IPS-18a (cell line): ENCODE results near the gene DNMT3B.

Source experiments
- H3K27ac ChIP-seq: one replicate; pipeline ENCODE4 v1.5.1; 2013; ENCODE audit warnings: low read length
- H3K27me3 ChIP-seq: one replicate; pipeline ENCODE4 v1.6.1; 2013; ENCODE audit warnings: mild to moderate bottlenecking, low read length; ENCODE audit not compliant: control insufficient read depth, insufficient read depth
- H3K36me3 ChIP-seq: one replicate; pipeline ENCODE4 v1.6.1; 2013; ENCODE audit warnings: low read depth, low read length; ENCODE audit not compliant: control insufficient read depth
- H3K4me1 ChIP-seq: one replicate; pipeline ENCODE4 v1.6.1; 2013; ENCODE audit warnings: low read depth, low read length; ENCODE audit not compliant: control insufficient read depth
- H3K4me3 ChIP-seq: one replicate; pipeline ENCODE4 v1.5.1; 2013; ENCODE audit warnings: low read length
- H3K9ac ChIP-seq: one replicate; pipeline ENCODE4 v1.6.1; 2013; ENCODE audit warnings: mild to moderate bottlenecking, low read length, moderate library complexity
- H3K9me3 ChIP-seq: one replicate; pipeline ENCODE4 v1.6.1; 2013; ENCODE audit warnings: low read depth, low read length; ENCODE audit not compliant: control insufficient read depth

The DNMT3B gene

DNA sequence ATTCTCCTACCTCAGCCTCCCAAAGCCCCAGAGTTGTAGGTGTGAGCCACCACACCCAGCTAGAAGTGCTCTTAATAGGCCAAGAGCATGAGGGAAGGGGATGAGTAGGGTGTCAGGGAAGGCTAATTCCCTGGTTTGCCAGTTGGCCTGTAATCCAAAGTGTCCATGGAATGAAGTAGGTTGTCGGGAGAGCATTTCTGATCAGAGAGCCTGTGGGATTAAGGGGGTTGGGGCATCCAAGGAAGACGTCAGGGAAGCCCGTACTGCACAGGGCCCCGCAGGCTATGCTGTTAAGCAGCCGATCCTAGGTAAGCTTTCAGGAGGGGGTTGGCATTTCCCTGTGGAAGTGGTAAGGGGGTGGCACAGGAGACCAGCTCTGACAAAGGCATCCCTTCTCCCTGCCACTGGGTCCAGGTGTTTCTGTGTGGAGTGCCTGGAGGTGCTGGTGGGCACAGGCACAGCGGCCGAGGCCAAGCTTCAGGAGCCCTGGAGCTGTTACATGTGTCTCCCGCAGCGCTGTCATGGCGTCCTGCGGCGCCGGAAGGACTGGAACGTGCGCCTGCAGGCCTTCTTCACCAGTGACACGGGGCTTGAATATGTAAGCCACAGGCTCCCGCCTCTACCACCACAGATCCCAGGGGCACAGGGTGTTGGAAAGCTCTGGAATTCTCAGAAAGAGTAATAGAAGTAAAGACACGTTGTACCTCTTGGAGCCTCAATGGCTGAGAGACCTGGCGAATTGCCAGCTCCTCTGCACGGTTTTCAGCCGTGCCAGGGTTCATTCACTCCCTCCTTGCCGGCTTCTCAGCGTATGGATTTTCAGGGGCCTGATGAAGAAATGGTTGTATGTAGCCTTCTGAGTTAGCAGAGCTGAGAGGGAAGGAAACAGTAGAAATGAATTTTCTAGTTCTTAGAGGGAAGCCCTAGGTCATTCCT is 36.1 kb downstream of the DNMT3B start:
- Histone ChIP-seq H3K36me3 (peaks cover 100% of the 10 kb centered on the region), H3K27ac (no peak overlapping the region)

DNA sequence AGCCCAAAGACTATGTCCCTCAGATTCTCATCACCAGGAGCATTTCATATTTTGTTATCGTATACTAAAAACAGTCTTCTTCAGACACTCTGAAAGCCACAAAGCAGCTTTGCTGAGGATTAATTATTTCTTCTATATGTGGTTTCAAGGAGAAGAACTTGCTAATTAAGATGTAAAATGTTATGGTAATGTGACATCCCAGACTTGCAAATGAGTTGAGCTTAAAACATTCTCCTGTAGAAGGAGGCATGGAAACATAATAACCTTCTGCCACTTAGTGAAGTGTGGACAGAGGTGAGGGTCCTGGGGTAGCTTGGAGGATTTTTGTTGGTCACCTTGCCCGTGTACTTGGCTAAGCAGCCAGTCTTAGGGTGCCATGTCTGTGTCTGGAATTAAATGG is 40.9 kb downstream of the DNMT3B start:
- Histone ChIP-seq H3K27me3 (no peaks in the 10 kb centered on the region), H3K4me3 (no peak overlapping the region), H3K4me1 (peaks cover 43% of the 10 kb centered on the region), H3K36me3 (peaks cover 100% of the 10 kb centered on the region), H3K9ac (no peak overlapping the region), H3K9me3 (no peaks in the 10 kb centered on the region), H3K27ac (no peak overlapping the region)

More for the DNA sequence above, 36.1 kb downstream of the DNMT3B start:
- H3K4me3 ChIP-seq: no peak overlapping the region
- H3K27me3 ChIP-seq: no peaks in the 10 kb centered on the region
- H3K4me1 ChIP-seq: peaks cover 3% of the 10 kb centered on the region
- no peaks in the 10 kb centered on the region for H3K9me3 ChIP-seq
- H3K9ac ChIP-seq: no peak overlapping the region

DNA sequence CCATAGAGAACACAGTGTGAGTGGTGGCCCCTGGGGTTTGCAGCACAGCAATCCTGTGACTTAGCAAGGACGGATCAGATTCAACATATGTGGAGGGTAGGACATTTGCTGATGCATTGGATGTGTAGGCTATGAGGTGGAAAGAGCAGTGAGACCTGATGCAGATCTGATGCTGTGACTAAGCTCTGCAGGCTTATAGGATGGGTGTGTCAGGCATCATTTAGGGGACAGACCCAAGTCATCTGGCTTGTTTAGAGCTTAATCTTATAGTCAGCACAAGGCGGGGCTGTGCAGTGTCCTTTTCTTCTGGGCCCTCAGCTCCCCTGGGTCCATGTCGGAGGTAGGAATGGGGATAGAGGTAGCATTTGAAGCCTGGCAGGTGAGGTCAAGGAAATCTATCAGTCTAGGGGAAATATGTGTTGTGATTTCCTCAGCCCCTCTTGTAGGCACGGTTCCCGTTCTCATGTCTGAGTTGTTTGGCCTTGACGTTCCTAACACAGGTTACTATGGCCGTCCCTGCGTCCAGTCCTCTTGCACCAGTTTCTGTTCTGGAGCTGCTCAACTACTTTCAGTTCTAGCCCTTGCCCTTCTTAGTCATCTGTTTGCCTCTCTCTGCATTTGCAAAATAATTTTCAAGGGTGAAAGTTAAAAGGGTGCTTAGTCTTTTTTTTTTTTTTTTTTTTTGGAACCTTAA is 42.0 kb downstream of the DNMT3B start:
- Histone ChIP-seq H3K4me3 (no peak overlapping the region), H3K9me3 (no peaks in the 10 kb centered on the region), H3K9ac (no peak overlapping the region), H3K27ac (no peak overlapping the region), H3K27me3 (no peaks in the 10 kb centered on the region), H3K36me3 (peaks cover 100% of the 10 kb centered on the region), H3K4me1 (peaks cover 44% of the 10 kb centered on the region)

DNA sequence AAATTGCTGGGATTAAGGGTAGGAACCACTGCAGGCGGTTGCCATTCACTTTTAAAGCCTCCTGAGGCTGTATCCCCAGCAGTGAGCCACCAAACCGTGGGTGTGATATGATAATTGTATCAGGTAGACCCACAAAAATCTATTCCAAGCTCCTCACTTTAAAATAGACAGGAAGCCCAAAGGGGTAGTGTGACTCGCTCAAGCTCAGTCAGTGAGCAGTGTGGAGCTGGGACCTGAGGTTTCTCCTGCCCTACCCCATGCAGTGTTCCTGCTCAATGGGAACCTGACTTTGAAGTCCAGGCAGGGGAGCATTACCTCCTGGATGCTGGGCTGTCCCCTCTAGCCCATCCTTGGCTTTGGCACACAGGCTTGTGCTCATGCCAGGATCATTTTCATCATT is 42.6 kb downstream of the DNMT3B start:
- Histone ChIP-seq H3K4me1 (peaks cover 44% of the 10 kb centered on the region), H3K9me3 (no peaks in the 10 kb centered on the region), H3K4me3 (no peak overlapping the region), H3K36me3 (peaks cover 100% of the 10 kb centered on the region), H3K9ac (no peak overlapping the region), H3K27me3 (no peaks in the 10 kb centered on the region), H3K27ac (no peak overlapping the region)

DNA sequence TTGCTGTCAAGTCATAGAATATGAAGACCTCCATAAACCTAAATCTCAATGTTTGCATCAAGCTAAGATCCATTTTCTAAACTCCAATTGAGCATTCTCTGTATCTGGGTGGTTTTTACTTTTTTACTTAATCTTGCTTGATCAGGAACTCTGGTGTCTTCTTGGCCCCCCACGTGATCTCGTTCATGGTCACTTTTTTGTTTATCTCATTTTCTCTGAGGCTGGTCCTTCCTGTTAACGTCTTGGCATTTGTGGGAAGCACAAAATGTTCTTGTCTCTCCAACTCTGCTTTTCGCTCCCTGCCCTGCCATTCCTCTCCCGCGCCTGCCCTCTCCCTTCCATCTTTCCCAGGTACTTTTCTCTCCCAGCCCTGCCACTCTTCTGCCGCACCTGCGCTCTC is 43.5 kb downstream of the DNMT3B start:
- Histone ChIP-seq H3K27ac (no peak overlapping the region), H3K4me3 (no peak overlapping the region), H3K36me3 (peaks cover 98% of the 10 kb centered on the region), H3K27me3 (no peaks in the 10 kb centered on the region), H3K9me3 (no peaks in the 10 kb centered on the region), H3K9ac (no peak overlapping the region), H3K4me1 (peaks cover 44% of the 10 kb centered on the region)

DNA sequence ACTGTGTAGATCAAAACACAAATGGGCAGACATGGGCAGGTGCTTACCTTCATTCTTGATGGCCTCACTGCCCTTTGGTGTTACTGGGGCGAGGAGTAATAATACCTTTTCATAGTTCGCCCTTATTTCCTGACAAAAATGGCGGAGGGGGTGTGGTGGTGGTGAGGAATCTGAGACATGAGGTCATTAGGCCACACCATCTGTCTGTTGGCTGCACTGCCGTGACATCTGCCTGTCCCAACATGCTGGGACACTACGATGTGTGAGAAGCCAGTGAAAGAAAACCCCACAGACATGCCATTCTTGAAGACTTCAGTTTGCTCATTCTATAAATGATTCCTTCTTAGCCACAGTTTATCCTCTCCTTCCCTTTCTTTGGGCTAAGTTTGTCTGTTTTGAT is 44.2 kb downstream of the DNMT3B start:
- Histone ChIP-seq H3K27ac (no peak overlapping the region), H3K4me3 (no peak overlapping the region), H3K9me3 (no peaks in the 10 kb centered on the region), H3K4me1 (peaks cover 44% of the 10 kb centered on the region), H3K9ac (no peak overlapping the region), H3K27me3 (no peaks in the 10 kb centered on the region), H3K36me3 (peaks cover 92% of the 10 kb centered on the region)

DNA sequence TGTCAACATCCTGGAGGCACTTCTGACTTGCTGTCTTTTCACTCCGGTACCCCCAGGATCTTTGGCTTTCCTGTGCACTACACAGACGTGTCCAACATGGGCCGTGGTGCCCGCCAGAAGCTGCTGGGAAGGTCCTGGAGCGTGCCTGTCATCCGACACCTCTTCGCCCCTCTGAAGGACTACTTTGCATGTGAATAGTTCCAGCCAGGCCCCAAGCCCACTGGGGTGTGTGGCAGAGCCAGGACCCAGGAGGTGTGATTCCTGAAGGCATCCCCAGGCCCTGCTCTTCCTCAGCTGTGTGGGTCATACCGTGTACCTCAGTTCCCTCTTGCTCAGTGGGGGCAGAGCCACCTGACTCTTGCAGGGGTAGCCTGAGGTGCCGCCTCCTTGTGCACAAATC is 45.5 kb downstream of the DNMT3B start:
- no peaks in the 10 kb centered on the region for H3K9me3 ChIP-seq
- H3K4me1 ChIP-seq: peaks cover 44% of the 10 kb centered on the region
- H3K36me3 ChIP-seq: peaks cover 79% of the 10 kb centered on the region
- H3K4me3 ChIP-seq: no peak overlapping the region
- H3K9ac ChIP-seq: no peak overlapping the region
- H3K27ac ChIP-seq: peak overlapping the region; percentile 51
- H3K27me3 ChIP-seq: no peaks in the 10 kb centered on the region

DNA sequence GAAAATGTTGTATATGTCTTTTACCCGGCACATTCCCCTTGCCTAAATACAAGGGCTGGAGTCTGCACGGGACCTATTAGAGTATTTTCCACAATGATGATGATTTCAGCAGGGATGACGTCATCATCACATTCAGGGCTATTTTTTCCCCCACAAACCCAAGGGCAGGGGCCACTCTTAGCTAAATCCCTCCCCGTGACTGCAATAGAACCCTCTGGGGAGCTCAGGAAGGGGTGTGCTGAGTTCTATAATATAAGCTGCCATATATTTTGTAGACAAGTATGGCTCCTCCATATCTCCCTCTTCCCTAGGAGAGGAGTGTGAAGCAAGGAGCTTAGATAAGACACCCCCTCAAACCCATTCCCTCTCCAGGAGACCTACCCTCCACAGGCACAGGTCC is 46.3 kb downstream of the DNMT3B start:
- peaks cover 71% of the 10 kb centered on the region for H3K36me3 ChIP-seq

DNA sequence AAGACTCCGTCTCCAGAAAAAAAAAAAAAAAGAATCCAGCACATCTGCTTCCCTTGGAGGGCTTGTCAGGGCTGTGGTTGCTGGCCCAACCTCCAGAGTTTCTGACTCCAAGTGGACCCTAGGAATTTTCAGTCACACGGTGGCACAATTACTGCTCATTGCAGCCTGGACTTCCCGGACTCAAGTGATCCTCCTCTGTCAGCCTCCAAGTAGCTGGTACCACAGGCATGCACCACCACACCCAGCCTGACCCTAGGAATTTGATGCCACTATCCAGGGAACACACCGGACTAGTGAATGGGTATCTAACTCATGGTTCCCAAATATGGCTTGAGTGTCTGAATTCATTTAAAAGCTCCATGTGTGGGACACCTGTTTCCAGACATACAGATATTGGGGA is 47.7 kb downstream of the DNMT3B start:
- Histone ChIP-seq H3K36me3 (peaks cover 57% of the 10 kb centered on the region), H3K4me3 (no peak overlapping the region), H3K9ac (no peak overlapping the region), H3K9me3 (no peaks in the 10 kb centered on the region), H3K27me3 (no peaks in the 10 kb centered on the region), H3K4me1 (peaks cover 33% of the 10 kb centered on the region), H3K27ac (no peak overlapping the region)

More for the DNA sequence above, 46.3 kb downstream of the DNMT3B start:
- no peaks in the 10 kb centered on the region for H3K27me3 ChIP-seq
- no peak overlapping the region for H3K4me3 ChIP-seq
- H3K4me1 ChIP-seq: peaks cover 42% of the 10 kb centered on the region
- H3K9me3 ChIP-seq: no peaks in the 10 kb centered on the region
- no peak overlapping the region for H3K27ac ChIP-seq
- no peak overlapping the region for H3K9ac ChIP-seq

DNA sequence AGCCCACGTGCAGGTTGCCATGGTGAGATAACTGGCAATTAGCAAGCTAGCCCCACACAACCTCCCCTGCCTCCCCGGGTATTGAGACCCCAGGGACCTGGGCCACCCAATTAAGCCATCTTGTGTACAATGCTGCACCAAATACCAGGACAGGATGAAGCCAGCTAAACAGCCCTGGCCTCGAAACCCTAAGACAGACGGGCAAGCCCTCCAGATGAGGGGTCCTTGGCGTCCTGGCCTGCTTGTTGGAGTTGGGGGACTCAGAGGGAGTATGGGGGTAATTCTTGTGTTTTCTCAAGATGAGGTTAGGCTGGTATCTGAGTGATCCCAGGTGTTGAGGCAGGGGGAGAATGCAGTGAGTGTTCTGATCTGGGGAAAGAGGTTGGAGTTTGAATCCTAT is 48.8 kb downstream of the DNMT3B start:
- H3K27ac ChIP-seq: no peak overlapping the region

DNA sequence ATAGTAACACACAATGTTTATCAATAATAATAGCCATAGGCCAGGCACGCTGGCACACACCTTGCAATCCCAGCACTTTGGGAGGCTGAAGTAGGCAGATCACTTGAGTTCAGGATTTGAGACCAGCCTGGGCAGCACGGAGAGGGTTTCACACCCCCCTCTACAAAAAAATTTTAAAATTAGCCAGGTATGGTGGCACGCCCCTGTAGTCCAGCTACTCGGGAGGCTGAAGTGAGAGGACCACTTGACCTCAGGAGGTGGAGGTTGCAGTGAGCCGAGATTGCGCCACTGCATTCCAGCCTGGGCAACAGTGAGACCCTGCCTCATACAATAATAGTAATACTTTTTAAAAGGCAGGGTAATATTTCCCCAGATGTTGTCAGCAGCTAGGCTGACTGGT is 49.7 kb downstream of the DNMT3B start:
- no peak overlapping the region for H3K4me3 ChIP-seq
- peaks cover 14% of the 10 kb centered on the region for H3K4me1 ChIP-seq
- no peaks in the 10 kb centered on the region for H3K9me3 ChIP-seq
- no peaks in the 10 kb centered on the region for H3K27me3 ChIP-seq
- no peak overlapping the region for H3K9ac ChIP-seq
- peaks cover 37% of the 10 kb centered on the region for H3K36me3 ChIP-seq
- no peak overlapping the region for H3K27ac ChIP-seq

More for the DNA sequence above, 48.8 kb downstream of the DNMT3B start:
- Histone ChIP-seq H3K9me3 (no peaks in the 10 kb centered on the region), H3K36me3 (peaks cover 46% of the 10 kb centered on the region), H3K9ac (no peak overlapping the region), H3K4me1 (peaks cover 22% of the 10 kb centered on the region), H3K27me3 (no peaks in the 10 kb centered on the region), H3K4me3 (no peak overlapping the region)
